PFSK-1 (cell line): ENCODE data around the gene SLC7A7.

ENCODE experiments used
- FOXP2 ChIP-seq: optimal IDR thresholded peaks from 2 replicates; pipeline ENCODE3; 2011; ENCODE audit warnings: borderline replicate concordance, control low read depth, inconsistent platforms; ENCODE audit not compliant: insufficient read depth; ENCODE audit errors: extremely low read length, extremely low read depth
- POLR2AphosphoS5 ChIP-seq: IDR thresholded peaks from 2 replicates; pipeline ENCODE4 v1.6.1; 2012; ENCODE audit warnings: low read depth, mild to moderate bottlenecking, control low read depth, low read length, moderate library complexity
- REST ChIP-seq, 2 experiments: IDR thresholded peaks; 2 replicates each; pipeline versions ENCODE4 v1.6.1 to v1.8.0; 2011 to 2012; ENCODE audit warnings: low read depth in 2 of 2, low read length in 2 of 2, control low read depth in 1 of 2, inconsistent platforms in 1 of 2, mild to moderate bottlenecking in 1 of 2, moderate library complexity in 1 of 2; ENCODE audit not compliant: insufficient read depth in 1 of 2
- SIN3A ChIP-seq: IDR thresholded peaks from 2 replicates; pipeline ENCODE4 v1.6.1; 2012; ENCODE audit warnings: mild to moderate bottlenecking, low read length, moderate library complexity, borderline replicate concordance; ENCODE audit not compliant: insufficient read depth
- TAF1 ChIP-seq: IDR thresholded peaks from 2 replicates; pipeline ENCODE4 v1.6.1; 2012; ENCODE audit warnings: low read length, control low read depth, borderline replicate concordance; ENCODE audit not compliant: insufficient read depth

SLC7A7 gene

GRCh38 chr14:22819151-22819988 lies 4.1 kb upstream of the SLC7A7 start:
- TF ChIP-seq POLR2AphosphoS5, result no peak

GRCh38 chr14:22814373-22814772 lies 862 bp downstream of the SLC7A7 start:
- TF ChIP-seq SIN3A (no peak), TAF1 (no peak), POLR2AphosphoS5 (no peak), REST (IDR thresholded peaks at IDR 0.05; ENCODE audit: insufficient read depth in 1 of 2, low read depth in 2 of 2, low read length in 2 of 2) (no peak), FOXP2 (no peak)

GRCh38 chr14:22813145-22813544 lies 2.1 kb downstream of the SLC7A7 start:
- TF ChIP-seq POLR2AphosphoS5, result no peak
- TF ChIP-seq FOXP2, result no peak
- TF ChIP-seq SIN3A, result no peak

GRCh38 chr14:22812744-22813143 lies 2.5 kb downstream of the SLC7A7 start:
- TF ChIP-seq REST (IDR thresholded peaks at IDR 0.05; ENCODE audit: insufficient read depth in 1 of 2, low read depth in 2 of 2, low read length in 2 of 2) (no peak), TAF1 (no peak), POLR2AphosphoS5 (no peak), FOXP2 (no peak), SIN3A (no peak)

- no peak for TF ChIP-seq SIN3A
- TF ChIP-seq REST (IDR thresholded peaks at IDR 0.05; ENCODE audit: insufficient read depth in 1 of 2, low read depth in 2 of 2, low read length in 2 of 2), result no peak
- no peak for TF ChIP-seq FOXP2
- TF ChIP-seq TAF1, result no peak
- no peak for TF ChIP-seq POLR2AphosphoS5
Observed at GRCh38 chr14:22811722-22812121, 3.5 kb downstream of the SLC7A7 start.

GRCh38 chr14:22808388-22809209 lies 6.6 kb downstream of the SLC7A7 start:
- TF ChIP-seq TAF1, result no peak
- TF ChIP-seq SIN3A, result no peak
- TF ChIP-seq POLR2AphosphoS5, result no peak
- no peak for TF ChIP-seq FOXP2
- no peak for TF ChIP-seq REST (IDR thresholded peaks at IDR 0.05; ENCODE audit: insufficient read depth in 1 of 2, low read depth in 2 of 2, low read length in 2 of 2)
